ENCODE data around the gene METTL21A. TPM values are rescaled to one million over a fixed set of nuclear protein-coding genes. Genes with fewer than 3 reads are reported as not detected.

METTL21A gene
- total RNA-seq, 1 experiment from 2014 or later = 20.9 TPM

DNA sequence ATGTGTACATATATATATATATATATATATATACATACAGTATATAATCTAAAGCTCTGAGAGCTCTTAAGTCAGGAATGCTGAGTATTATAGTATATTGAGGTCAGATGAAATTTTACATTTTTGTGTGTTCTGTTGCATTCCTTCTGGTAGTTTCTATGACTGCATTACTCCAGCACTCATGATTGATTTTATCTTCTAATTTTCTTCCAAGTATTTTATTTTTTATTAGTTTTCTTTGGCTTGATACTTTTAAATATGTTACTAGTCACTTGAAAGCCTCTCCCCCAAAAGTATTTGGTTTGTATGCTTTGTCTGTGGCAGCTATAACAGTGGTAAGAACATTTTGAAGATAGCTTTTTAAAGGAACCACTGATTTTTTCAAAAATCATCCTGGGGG, 25.0 kb downstream of the METTL21A start:
- CTCF ChIA-PET = no interaction called here
- Histone ChIP-seq H3K4me1 (ENCODE audit: control insufficient read depth, insufficient read depth, low read length) (no peaks in the 10 kb centered on the region), H3K27me3 (ENCODE audit: control insufficient read depth, insufficient read depth, low read length) (no peaks in the 10 kb centered on the region), H3K36me3 (ENCODE audit: control insufficient read depth, insufficient read depth, low read length) (no peaks in the 10 kb centered on the region), H3K4me3 (ENCODE audit: low read depth in 2 of 2, low read length in 2 of 2) (no peak overlapping the region), H3K27ac (ENCODE audit: low read length) (no peak overlapping the region), H3K9me3 (ENCODE audit: control insufficient read depth, insufficient read depth, low read depth, low read length) (no peaks in the 10 kb centered on the region)
- TF ChIP-seq, protein P1, sequence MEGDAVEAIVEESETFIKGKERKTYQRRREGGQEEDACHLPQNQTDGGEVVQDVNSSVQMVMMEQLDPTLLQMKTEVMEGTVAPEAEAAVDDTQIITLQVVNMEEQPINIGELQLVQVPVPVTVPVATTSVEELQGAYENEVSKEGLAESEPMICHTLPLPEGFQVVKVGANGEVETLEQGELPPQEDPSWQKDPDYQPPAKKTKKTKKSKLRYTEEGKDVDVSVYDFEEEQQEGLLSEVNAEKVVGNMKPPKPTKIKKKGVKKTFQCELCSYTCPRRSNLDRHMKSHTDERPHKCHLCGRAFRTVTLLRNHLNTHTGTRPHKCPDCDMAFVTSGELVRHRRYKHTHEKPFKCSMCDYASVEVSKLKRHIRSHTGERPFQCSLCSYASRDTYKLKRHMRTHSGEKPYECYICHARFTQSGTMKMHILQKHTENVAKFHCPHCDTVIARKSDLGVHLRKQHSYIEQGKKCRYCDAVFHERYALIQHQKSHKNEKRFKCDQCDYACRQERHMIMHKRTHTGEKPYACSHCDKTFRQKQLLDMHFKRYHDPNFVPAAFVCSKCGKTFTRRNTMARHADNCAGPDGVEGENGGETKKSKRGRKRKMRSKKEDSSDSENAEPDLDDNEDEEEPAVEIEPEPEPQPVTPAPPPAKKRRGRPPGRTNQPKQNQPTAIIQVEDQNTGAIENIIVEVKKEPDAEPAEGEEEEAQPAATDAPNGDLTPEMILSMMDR (IDR thresholded peaks at IDR 0.05) = no peak
- TF ChIP-seq TCF7L2 (IDR thresholded peaks at IDR 0.05; ENCODE audit: low read depth, low read length) (no peak), SIN3A (IDR thresholded peaks at IDR 0.05; ENCODE audit: borderline replicate concordance, insufficient read depth, low read depth, low read length) (no peak), POLR2AphosphoS5 (IDR thresholded peaks at IDR 0.05; ENCODE audit: low read depth, low read length) (no peak)
- TF ChIP-seq, protein P2, sequence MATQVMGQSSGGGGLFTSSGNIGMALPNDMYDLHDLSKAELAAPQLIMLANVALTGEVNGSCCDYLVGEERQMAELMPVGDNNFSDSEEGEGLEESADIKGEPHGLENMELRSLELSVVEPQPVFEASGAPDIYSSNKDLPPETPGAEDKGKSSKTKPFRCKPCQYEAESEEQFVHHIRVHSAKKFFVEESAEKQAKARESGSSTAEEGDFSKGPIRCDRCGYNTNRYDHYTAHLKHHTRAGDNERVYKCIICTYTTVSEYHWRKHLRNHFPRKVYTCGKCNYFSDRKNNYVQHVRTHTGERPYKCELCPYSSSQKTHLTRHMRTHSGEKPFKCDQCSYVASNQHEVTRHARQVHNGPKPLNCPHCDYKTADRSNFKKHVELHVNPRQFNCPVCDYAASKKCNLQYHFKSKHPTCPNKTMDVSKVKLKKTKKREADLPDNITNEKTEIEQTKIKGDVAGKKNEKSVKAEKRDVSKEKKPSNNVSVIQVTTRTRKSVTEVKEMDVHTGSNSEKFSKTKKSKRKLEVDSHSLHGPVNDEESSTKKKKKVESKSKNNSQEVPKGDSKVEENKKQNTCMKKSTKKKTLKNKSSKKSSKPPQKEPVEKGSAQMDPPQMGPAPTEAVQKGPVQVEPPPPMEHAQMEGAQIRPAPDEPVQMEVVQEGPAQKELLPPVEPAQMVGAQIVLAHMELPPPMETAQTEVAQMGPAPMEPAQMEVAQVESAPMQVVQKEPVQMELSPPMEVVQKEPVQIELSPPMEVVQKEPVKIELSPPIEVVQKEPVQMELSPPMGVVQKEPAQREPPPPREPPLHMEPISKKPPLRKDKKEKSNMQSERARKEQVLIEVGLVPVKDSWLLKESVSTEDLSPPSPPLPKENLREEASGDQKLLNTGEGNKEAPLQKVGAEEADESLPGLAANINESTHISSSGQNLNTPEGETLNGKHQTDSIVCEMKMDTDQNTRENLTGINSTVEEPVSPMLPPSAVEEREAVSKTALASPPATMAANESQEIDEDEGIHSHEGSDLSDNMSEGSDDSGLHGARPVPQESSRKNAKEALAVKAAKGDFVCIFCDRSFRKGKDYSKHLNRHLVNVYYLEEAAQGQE (IDR thresholded peaks at IDR 0.05; ENCODE audit: insufficient read depth in 1 of 2, low read depth in 2 of 2, low read length in 1 of 2) = no peak
- POLR2A ChIA-PET = no interaction called here
- DNase-seq (ENCODE audit: low read depth, low spot score) (no peak), ATAC-seq (no peak)
- no TSS peak for BruUV-seq (replicated peaks)
- in situ Hi-C loops (cut with HindIII; ENCODE audit: low pct_unique_long_range_greater_than_20kb, low sequenced_read_pairs) = no loop called here
- intact Hi-C loops (cut with micrococcal nuclease; ENCODE audit: unreplicated experiment) = no loop called here

GRCh38 chr2:207599636-207600035, 25.6 kb downstream of the METTL21A start:
- ChIA-PET CTCF (no interaction called here), POLR2A (no interaction called here)
- ATAC-seq (no peak), DNase-seq (ENCODE audit: low read depth, low spot score) (no peak)
- no peaks in the 10 kb centered on the region for H3K27me3 ChIP-seq (ENCODE audit: control insufficient read depth, insufficient read depth, low read length)
- intact Hi-C loops (cut with micrococcal nuclease; ENCODE audit: unreplicated experiment) (no loop called here), in situ Hi-C loops (cut with HindIII; ENCODE audit: low pct_unique_long_range_greater_than_20kb, low sequenced_read_pairs) (no loop called here)
- no peaks in the 10 kb centered on the region for H3K4me1 ChIP-seq (ENCODE audit: control insufficient read depth, insufficient read depth, low read length)
- H3K27ac ChIP-seq (ENCODE audit: low read length) = no peak overlapping the region
- BruUV-seq (replicated peaks) = no TSS peak
- no peaks in the 10 kb centered on the region for H3K9me3 ChIP-seq (ENCODE audit: control insufficient read depth, insufficient read depth, low read depth, low read length)
- H3K4me3 ChIP-seq (ENCODE audit: low read depth in 2 of 2, low read length in 2 of 2) = no peak overlapping the region
- H3K36me3 ChIP-seq (ENCODE audit: control insufficient read depth, insufficient read depth, low read length) = no peaks in the 10 kb centered on the region
- TF ChIP-seq, protein P1 (IDR thresholded peaks at IDR 0.05) = no peak
- TF ChIP-seq TCF7L2 (IDR thresholded peaks at IDR 0.05; ENCODE audit: low read depth, low read length) (no peak), SIN3A (IDR thresholded peaks at IDR 0.05; ENCODE audit: borderline replicate concordance, insufficient read depth, low read depth, low read length) (no peak), POLR2AphosphoS5 (IDR thresholded peaks at IDR 0.05; ENCODE audit: low read depth, low read length) (no peak)
- TF ChIP-seq, protein P2 (IDR thresholded peaks at IDR 0.05; ENCODE audit: insufficient read depth in 1 of 2, low read depth in 2 of 2, low read length in 1 of 2) = no peak
